ENCODE results near the gene BAIAP2L1. TPM values are rescaled to one million over a fixed set of nuclear protein-coding genes. Genes with fewer than 3 reads are reported as not detected.

The BAIAP2L1 gene
- total and polyA plus RNA-seq, 9 of the 15 experiments (the other 6 are each of a cell fraction or from before 2014, with no cell fraction given): 4.2 to 29.8 (median 15.5) TPM

GRCh38 chr7:98348726-98349474 is 52.0 kb downstream of the BAIAP2L1 start (continued):
- peak; percentile 78 for TF ChIP-seq MGA (IDR thresholded peaks at IDR 0.05)
- TF ChIP-seq ZBTB1 (CRISPR knock-in tag; IDR thresholded peaks at IDR 0.05; ENCODE audit: borderline replicate concordance, low read depth): no peak
- TF ChIP-seq MBD2 (IDR thresholded peaks at IDR 0.05; ENCODE audit: borderline replicate concordance, low read depth): no peak
- TF ChIP-seq ZNF561 (CRISPR knock-in tag; conservative IDR thresholded peaks at IDR 0.05): no peak
- TF ChIP-seq NR0B1 (IDR thresholded peaks at IDR 0.05; ENCODE audit: partially characterized antibody): no peak
- TF ChIP-seq PHF20 (IDR thresholded peaks at IDR 0.05; ENCODE audit: partially characterized antibody): no peak
- TF ChIP-seq HOMEZ (CRISPR knock-in tag; IDR thresholded peaks at IDR 0.05): no peak
- TF ChIP-seq L3MBTL2 (IDR thresholded peaks at IDR 0.05): peak; percentile 85
- no peak for TF ChIP-seq POLR3A (IDR thresholded peaks at IDR 0.05; ENCODE audit: borderline replicate concordance, extremely low read depth, insufficient read depth, insufficient read length)
- TF ChIP-seq NFRKB (IDR thresholded peaks at IDR 0.05; ENCODE audit: low read depth): no peak
- peak; percentile 61 for TF ChIP-seq ARID1B (IDR thresholded peaks at IDR 0.05)
- no peak for TF ChIP-seq ZSCAN32 (CRISPR knock-in tag; IDR thresholded peaks at IDR 0.05)
- TF ChIP-seq GTF2E2 (tag; IDR thresholded peaks at IDR 0.05): no peak
